ENCODE data around the gene ORMDL1. TPM values are rescaled to one million over a fixed set of nuclear protein-coding genes. Genes with fewer than 3 reads are reported as not detected.
"Not testable (repeated sequence)": the region's sequence is repeated elsewhere in the genome, so short reads cannot be mapped to it uniquely, and the experiment has no call there.

ORMDL1 gene
- total RNA-seq, 1 donor from 2014 or later = 92.1 TPM

- DNase-seq (ENCODE audit: low read depth) = no peak
These were observed 11.9 kb downstream of the ORMDL1 start for GRCh38 chr2:189772212-189772611.

- DNase-seq (ENCODE audit: low read depth) = no peak
These were observed 13.4 kb downstream of the ORMDL1 start for GRCh38 chr2:189770590-189771322.

DNA sequence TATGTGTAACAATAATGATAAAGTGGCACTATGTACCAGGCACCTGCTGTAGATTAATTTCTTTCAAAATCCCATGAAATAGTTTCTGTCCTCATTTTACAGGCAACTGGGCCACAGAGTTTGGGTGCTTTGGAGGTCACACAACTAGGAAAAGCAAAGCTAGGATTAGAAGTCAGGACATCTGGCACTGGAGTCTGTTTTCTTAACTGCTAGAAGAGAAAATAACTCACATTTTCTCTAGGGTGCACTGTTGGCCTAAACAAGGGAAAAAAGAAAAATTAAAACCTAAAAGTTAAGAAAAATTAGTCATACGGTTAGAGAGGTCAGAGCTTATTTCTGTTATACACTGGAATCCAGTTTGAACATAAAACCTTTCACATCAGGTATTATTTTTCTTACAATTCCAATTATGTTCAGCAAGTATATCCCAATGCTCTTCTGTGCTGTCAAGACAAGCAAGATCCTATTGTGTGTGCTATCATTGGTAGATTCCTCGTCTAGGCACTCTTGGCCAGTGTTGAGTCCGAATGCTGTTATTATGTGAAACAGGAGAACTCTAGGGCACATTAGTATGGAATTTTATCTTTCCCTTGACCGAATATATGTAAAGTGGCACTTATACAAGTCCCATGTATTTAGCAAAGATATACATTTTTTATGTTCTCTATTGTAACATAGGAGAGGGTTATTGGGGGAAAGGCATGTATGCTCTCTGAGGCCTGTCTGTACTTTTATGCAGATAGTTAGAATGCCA, 20.1 kb downstream of the ORMDL1 start:
- DNase-seq (ENCODE audit: low read depth) = peak; percentile 39

DNA sequence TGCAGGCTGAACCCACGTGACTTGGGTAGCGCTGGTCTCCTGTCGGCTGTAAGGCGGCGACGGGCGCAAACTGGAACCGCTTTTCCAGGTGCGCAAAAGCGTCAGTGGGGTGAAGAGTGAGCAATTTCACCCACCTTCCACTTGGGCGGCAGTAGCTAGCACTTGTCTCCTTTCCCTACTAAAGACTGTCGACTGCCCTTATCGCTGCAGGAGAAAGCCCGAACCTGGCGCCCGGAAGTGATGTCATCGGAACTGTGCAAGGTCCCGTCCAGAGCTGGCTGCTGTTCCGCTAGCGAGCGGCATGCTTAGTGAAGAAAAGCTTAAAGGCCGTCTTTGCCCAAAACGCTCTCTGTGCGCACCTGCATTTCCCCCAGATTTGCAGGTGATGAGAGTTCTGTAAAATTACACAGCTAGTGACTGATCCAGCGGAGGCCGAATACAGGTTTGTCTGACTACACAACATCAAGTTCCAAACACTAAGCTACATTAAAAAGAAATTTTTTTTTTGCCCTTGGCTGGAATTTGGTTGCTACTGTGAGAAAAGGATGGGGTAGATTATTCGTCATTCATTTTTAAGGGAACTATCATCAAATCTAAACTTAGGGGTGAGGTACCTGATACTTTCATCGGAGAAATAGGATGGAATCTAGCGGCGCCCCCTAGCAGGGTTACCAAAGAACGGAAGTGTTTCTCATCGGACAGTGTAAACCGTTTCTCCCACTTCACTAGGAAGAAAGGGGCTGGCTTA, 21.4 kb downstream of the ORMDL1 start, which contains the start of gene OSGEPL1:
TSS of gene OSGEPL1 (minus strand) at position 242 of the 748 bp plus-strand sequence. CDS start 1,152 bp downstream, outside the sequence.
- DNase-seq (ENCODE audit: low read depth) = peak; percentile 94

DNA sequence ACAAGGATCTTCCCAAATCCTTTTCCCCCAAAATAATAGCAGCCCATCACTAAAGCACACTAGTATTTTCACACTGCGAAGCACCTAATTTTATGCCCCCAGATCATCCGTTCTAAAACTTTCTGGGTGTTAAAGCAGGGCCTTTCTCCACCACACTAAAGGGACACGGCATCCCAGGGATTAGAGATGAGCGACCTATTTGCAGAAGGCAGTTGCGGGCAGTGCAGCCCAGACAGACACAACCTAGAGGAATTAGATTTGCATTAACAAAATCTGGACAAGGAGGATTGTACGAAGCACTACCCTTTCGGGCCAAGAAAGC, 21.9 kb downstream of the ORMDL1 start:
- no peak for DNase-seq (ENCODE audit: low read depth)

GRCh38 chr2:189760154-189760553, 24.0 kb downstream of the ORMDL1 start:
- not testable (repeated sequence) for DNase-seq (ENCODE audit: low read depth)

DNA sequence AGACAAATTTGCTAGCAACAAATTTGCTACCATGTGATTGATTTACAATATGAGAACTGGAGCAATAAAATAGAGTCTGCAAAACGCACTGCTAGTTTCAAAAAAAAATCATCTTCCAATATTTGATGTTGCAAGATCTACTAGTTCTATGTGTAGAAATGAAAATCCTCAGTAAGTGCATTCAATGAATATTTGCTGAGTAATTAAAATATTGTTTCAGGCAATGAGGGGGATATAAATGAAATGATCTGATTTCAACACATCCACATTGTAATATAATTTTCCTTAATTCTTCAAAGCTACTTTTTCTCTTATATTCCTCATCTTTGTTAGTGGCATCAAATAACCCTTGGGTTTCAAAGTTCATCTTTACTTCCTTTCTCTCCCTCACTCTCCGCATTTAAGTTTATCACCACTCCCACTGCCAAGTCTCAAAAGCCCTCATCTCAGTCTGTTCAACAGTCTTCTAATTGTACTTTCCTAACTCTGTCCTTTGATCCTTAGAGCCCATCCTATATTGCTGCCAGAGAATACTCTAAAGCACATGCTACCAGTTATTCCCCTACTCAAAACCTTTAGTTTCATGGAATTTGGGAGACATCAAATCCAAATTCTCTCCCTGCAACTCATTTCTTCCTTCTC, 27.7 kb downstream of the ORMDL1 start:
- no peak for DNase-seq (ENCODE audit: low read depth)

GRCh38 chr2:189751080-189751658, 33.0 kb downstream of the ORMDL1 start:
- DNase-seq (ENCODE audit: low read depth) = peak; percentile 40

- DNase-seq (ENCODE audit: low read depth) = no peak
These were observed 54.7 kb downstream of the ORMDL1 start for GRCh38 chr2:189729430-189729829.

DNA sequence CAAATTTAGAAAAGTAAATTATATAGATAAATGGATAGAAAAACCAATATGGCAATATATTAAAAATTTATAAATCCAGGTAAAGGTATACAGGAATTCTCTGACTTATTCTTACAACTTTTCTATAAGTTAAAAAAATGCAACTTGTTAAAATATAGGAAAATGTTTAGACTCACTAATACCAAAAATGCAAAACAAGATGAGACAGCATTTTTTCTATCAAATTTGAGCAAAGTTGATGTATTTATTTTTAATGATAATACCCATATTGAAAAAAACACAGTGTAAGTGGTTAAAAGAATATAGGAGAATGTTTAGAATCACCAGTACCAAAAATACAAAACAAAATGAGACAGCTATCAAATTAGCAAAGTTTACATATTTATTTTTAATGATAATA, 57.3 kb downstream of the ORMDL1 start:
- DNase-seq (ENCODE audit: low read depth) = no peak

GRCh38 chr2:189726271-189726670, 57.9 kb downstream of the ORMDL1 start:
- no peak for DNase-seq (ENCODE audit: low read depth)

DNA sequence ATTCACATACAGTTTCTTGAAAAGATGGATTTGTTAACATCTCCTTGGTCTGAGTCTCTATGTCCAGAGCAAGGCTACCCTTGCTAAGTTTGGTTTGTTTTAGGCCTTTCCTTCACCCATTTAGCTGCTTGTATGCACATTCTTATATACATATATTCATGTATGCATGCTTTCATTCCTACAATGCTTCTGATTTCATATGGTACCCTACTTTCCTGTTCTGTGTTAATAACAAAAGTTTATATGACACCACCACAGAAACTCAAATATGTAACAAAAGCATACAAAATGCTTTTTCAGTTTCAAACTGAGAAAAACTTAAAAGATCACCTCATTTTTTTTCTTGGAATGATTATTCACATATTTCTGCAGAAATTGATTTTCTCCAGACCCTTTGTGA, 60.9 kb downstream of the ORMDL1 start:
- DNase-seq (ENCODE audit: low read depth) = no peak

Other genes with a start within 250 kb of the ORMDL1 start
- gene SLC40A1, start 203.6 kb downstream of the ORMDL1 start, total RNA-seq = 35.1 and 51.9 TPM in 2 replicates
- gene ASNSD1, start 122.9 kb downstream of the ORMDL1 start, total RNA-seq = 71.9 and 74.0 TPM in 2 replicates
- gene ANKAR, start 109.7 kb downstream of the ORMDL1 start, total RNA-seq = 5.9 and 6.4 TPM in 2 replicates
- 11.9 and 13.7 TPM in 2 replicates for gene OSGEPL1, start 21.5 kb downstream of the ORMDL1 start, total RNA-seq
- 34.1 and 34.2 TPM in 2 replicates for gene PMS1, start 111 bp upstream of the ORMDL1 start, total RNA-seq

Data from myocyte (in vitro differentiated cells).